HL-60 (cell line): ENCODE data around the gene SART3.

ENCODE experiments used
- DNase-seq, 2 experiments: peaks; one replicate each; pipeline ENCODE4 v3.0.0-alpha.2; 2010 to 2020; ENCODE audit warnings: low read depth in 1 of 2, low spot score in 1 of 2
- H3K27ac ChIP-seq: fragments of 250-450 bp; sonication (Bioruptor Pico); replicated peaks from 2 replicates; pipeline ENCODE4 v1.5.1; 2020; ENCODE audit warnings: mild to moderate bottlenecking, moderate library complexity
- H3K27me3 ChIP-seq: fragments of 250-450 bp; sonication (Bioruptor Pico); 2 replicates; pipeline ENCODE4 v1.5.1; 2021; ENCODE audit warnings: mild to moderate bottlenecking, moderate library complexity; ENCODE audit not compliant: insufficient read depth, poor library complexity, severe bottlenecking
- H3K4me3 ChIP-seq: replicated peaks from 2 replicates; pipeline ENCODE4 v1.5.1; 2011; ENCODE audit warnings: mild to moderate bottlenecking, control low read depth, low read length; ENCODE audit not compliant: insufficient read depth
- GABPA ChIP-seq: IDR thresholded peaks from 2 replicates; pipeline ENCODE4 v1.6.1; 2012; ENCODE audit warnings: low read depth
- POLR2AphosphoS5 ChIP-seq: IDR thresholded peaks from 2 replicates; pipeline ENCODE4 v1.6.1; 2012; ENCODE audit warnings: low read depth
- SPI1 ChIP-seq: IDR thresholded peaks from 2 replicates; pipeline ENCODE4 v1.6.1; 2012; ENCODE audit warnings: low read depth, mild to moderate bottlenecking, borderline replicate concordance
- TF ChIP-seq, protein P1 (sequence below): IDR thresholded peaks from 2 replicates; pipeline ENCODE4 v1.6.1; 2012; ENCODE audit warnings: low read depth; ENCODE audit not compliant: insufficient replicate concordance
- TF ChIP-seq, protein P2 (sequence below): IDR thresholded peaks from one replicate; pipeline ENCODE4 v1.5.1; 2011; ENCODE audit warnings: low read length, control low read depth, inconsistent platforms; ENCODE audit not compliant: insufficient read depth

The SART3 gene

DNA sequence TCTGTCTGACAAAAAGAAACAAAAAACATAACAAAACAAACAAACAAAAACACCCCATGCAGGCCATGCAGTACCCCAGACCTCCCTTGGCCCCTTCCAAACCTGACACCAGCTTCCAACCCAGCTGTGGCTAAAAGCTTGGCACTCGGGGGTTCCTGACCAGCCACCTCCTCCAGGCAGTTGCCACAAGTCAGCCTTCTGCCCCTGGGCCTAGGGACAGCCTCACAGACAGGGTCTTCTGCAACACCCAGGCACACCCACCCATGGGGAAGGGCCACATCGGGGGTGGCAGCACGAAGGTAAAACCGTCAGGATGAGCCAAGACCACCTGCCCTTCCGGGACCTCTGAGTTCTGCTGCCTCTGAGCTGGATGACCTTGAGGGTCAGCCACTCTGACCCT lies 47.6 kb upstream of the SART3 start:
- DNase-seq: no peak

DNA sequence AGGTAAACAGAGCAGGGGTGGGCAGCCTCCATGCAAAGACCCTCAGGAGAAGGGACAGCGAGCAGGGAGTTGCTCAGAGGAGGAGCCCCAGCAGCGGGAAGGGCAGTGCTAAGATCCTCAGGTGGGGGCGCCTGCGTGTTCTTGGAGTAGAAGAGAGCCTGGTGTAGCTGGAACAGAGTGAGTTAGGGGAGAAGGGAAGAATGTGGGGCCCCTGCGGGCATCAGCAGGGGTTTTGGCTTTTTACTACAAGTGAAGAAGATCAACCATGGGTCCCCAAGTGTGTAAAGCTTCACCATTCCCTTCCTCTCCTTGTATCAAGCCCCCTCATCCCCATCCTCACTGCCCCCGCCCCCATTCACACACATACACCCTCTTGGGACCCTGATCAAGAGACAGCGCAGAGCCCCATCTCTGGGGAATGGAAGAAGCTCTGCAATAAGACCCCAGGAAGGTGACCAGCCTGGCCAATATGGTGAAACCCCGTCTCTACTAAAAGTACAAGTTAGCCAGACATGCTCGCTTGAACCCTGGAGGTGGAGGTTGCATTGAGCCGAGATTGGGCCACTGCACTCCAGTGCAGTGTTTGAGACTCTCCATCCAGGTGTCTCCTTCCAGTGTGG lies 47.1 kb upstream of the SART3 start:
- no peak overlapping the region for H3K4me3 ChIP-seq
- no peaks in the 10 kb centered on the region for H3K27me3 ChIP-seq
- TF ChIP-seq SPI1 (no peak), GABPA (no peak), POLR2AphosphoS5 (no peak)
- TF ChIP-seq, protein P1, sequence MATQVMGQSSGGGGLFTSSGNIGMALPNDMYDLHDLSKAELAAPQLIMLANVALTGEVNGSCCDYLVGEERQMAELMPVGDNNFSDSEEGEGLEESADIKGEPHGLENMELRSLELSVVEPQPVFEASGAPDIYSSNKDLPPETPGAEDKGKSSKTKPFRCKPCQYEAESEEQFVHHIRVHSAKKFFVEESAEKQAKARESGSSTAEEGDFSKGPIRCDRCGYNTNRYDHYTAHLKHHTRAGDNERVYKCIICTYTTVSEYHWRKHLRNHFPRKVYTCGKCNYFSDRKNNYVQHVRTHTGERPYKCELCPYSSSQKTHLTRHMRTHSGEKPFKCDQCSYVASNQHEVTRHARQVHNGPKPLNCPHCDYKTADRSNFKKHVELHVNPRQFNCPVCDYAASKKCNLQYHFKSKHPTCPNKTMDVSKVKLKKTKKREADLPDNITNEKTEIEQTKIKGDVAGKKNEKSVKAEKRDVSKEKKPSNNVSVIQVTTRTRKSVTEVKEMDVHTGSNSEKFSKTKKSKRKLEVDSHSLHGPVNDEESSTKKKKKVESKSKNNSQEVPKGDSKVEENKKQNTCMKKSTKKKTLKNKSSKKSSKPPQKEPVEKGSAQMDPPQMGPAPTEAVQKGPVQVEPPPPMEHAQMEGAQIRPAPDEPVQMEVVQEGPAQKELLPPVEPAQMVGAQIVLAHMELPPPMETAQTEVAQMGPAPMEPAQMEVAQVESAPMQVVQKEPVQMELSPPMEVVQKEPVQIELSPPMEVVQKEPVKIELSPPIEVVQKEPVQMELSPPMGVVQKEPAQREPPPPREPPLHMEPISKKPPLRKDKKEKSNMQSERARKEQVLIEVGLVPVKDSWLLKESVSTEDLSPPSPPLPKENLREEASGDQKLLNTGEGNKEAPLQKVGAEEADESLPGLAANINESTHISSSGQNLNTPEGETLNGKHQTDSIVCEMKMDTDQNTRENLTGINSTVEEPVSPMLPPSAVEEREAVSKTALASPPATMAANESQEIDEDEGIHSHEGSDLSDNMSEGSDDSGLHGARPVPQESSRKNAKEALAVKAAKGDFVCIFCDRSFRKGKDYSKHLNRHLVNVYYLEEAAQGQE: no peak
- TF ChIP-seq, protein P2, sequence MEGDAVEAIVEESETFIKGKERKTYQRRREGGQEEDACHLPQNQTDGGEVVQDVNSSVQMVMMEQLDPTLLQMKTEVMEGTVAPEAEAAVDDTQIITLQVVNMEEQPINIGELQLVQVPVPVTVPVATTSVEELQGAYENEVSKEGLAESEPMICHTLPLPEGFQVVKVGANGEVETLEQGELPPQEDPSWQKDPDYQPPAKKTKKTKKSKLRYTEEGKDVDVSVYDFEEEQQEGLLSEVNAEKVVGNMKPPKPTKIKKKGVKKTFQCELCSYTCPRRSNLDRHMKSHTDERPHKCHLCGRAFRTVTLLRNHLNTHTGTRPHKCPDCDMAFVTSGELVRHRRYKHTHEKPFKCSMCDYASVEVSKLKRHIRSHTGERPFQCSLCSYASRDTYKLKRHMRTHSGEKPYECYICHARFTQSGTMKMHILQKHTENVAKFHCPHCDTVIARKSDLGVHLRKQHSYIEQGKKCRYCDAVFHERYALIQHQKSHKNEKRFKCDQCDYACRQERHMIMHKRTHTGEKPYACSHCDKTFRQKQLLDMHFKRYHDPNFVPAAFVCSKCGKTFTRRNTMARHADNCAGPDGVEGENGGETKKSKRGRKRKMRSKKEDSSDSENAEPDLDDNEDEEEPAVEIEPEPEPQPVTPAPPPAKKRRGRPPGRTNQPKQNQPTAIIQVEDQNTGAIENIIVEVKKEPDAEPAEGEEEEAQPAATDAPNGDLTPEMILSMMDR: no peak
- no peak for DNase-seq
- H3K27ac ChIP-seq: no peak overlapping the region

More for the DNA sequence above, 47.6 kb upstream of the SART3 start:
- Histone ChIP-seq H3K27ac (no peak overlapping the region), H3K4me3 (no peak overlapping the region), H3K27me3 (no peaks in the 10 kb centered on the region)
- TF ChIP-seq, protein P2: no peak
- TF ChIP-seq, protein P1: no peak
- TF ChIP-seq SPI1: no peak
- TF ChIP-seq POLR2AphosphoS5: no peak
- no peak for TF ChIP-seq GABPA

DNA sequence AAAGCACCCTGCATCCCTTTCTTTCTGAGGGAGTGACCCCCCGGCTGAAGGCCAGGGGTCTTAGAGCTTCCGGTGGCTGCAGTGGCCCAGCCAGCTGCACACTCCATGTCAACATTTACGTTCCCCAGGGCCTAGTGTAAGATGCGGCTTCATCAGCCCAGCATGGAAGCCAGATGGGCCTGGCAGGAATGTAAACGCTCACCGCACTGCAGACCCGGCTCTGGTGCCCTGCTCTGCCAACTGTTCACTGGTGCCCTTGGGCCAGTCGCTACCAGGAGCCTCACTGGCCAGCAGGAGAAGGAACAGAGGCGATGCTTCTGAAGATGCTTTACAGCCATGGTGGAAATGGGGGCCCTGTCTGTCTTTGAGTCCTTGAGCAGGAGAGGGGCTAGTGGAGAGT lies 45.5 kb upstream of the SART3 start:
- no peak overlapping the region for H3K27ac ChIP-seq
- H3K27me3 ChIP-seq: no peaks in the 10 kb centered on the region
- TF ChIP-seq, protein P2: no peak
- TF ChIP-seq SPI1 (no peak), POLR2AphosphoS5 (no peak), GABPA (no peak)
- TF ChIP-seq, protein P1: no peak
- DNase-seq: no peak
- H3K4me3 ChIP-seq: no peak overlapping the region
